SH-SY5Y (cell line): ENCODE results near the gene ITGA3.

ENCODE experiments used
- GATA2 ChIP-seq: IDR thresholded peaks from 2 replicates; pipeline ENCODE4 v1.6.1; 2011; ENCODE audit warnings: mild to moderate bottlenecking, low read depth, low read length
- GATA3 ChIP-seq: IDR thresholded peaks from 2 replicates; pipeline ENCODE4 v1.6.1; 2011; ENCODE audit warnings: low read depth, mild to moderate bottlenecking, low read length, moderate library complexity

DNA sequence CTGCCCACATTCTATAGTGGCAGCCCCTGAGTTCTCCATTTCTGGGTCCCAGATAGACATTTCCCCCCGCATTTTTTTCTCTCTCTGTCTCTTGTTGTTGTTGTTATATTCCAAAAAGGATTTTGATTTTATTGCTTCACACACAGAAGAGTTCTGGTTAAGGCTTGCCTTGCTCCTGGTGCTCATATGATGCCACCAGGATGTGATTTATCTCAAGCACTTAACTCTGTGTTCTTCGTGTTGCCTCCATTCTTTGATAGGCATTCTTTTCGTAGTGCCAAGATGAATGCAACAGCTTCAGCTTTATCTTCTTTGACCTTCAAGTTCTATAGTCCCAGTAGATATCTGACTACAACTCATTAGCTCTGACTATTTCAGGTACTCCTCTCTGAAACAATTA lies 9.1 kb downstream of the ITGA3 start:
- TF ChIP-seq GATA2 (no peak), GATA3 (no peak)
